Measurements from ENCODE around the gene KIF18B.
A peak's percentile ranks its signal among the peaks of the same experiment; 100 is the strongest.

Gene KIF18B

GRCh38 chr17:44904001-44904984, 43.3 kb downstream of the KIF18B start:
- DNase-seq = no peak

GRCh38 chr17:44903012-44903685, 44.4 kb downstream of the KIF18B start:
- no peak for DNase-seq

- no peak for DNase-seq
Measured at GRCh38 chr17:44902135-44902760, 45.3 kb downstream of the KIF18B start.

- DNase-seq = no peak
Measured at GRCh38 chr17:44901411-44901921, 46.1 kb downstream of the KIF18B start.

GRCh38 chr17:44900894-44901293, 46.7 kb downstream of the KIF18B start:
- no peak for DNase-seq

- DNase-seq = peak; percentile 93 to 94
Measured at GRCh38 chr17:44899074-44899782, 48.3 kb downstream of the KIF18B start, which contains the start of gene EFTUD2. Gene EFTUD2, minus strand, starts transcription at chr17:44899445. Its CDS starts 4,924 bp downstream, at chr17:44894521.

GRCh38 chr17:44898768-44899073, 48.9 kb downstream of the KIF18B start:
- DNase-seq = peak in 1 of 2 donors; percentile 54

GRCh38 chr17:44894642-44895041, 52.9 kb downstream of the KIF18B start:
- no peak for DNase-seq

- no peak for DNase-seq
Measured at GRCh38 chr17:44892250-44892649, 55.3 kb downstream of the KIF18B start.

GRCh38 chr17:44889003-44889402, 58.6 kb downstream of the KIF18B start:
- no peak for DNase-seq

GRCh38 chr17:44887971-44888954, 59.3 kb downstream of the KIF18B start:
- peak in 1 of 2 donors; percentile 24 for DNase-seq

GRCh38 chr17:44887016-44887415, 60.6 kb downstream of the KIF18B start:
- no peak for DNase-seq

GRCh38 chr17:44884941-44885340, 62.6 kb downstream of the KIF18B start:
- no peak for DNase-seq

- DNase-seq = no peak
Measured at GRCh38 chr17:44881145-44881544, 66.4 kb downstream of the KIF18B start.

- no peak for DNase-seq
Measured at GRCh38 chr17:44880062-44880461, 67.5 kb downstream of the KIF18B start.

- no peak for DNase-seq
Measured at GRCh38 chr17:44879376-44879775, 68.2 kb downstream of the KIF18B start.

- DNase-seq = peak in 1 of 2 donors; percentile 43
Measured at GRCh38 chr17:44878627-44879221, 68.8 kb downstream of the KIF18B start.

GRCh38 chr17:44877121-44877520, 70.5 kb downstream of the KIF18B start:
- DNase-seq = no peak

- no peak for DNase-seq
Measured at GRCh38 chr17:44875761-44876160, 71.8 kb downstream of the KIF18B start.

Measured in CD4-positive, alpha-beta T cell treated with Interleukin-4 for 1 hour (primary cell).